DND-41 (cell line): ENCODE measurements around the gene TSPAN8.

Experiments
- CTCF ChIP-seq: IDR thresholded peaks from 2 replicates; pipeline ENCODE4 v1.5.1; 2012; ENCODE audit warnings: borderline replicate concordance, low read length, moderate library complexity, mild to moderate bottlenecking; ENCODE audit not compliant: poor library complexity, severe bottlenecking; ENCODE audit errors: extremely low read depth
- EZH2 ChIP-seq: IDR thresholded peaks from 3 replicates; pipeline ENCODE4 v1.6.1; 2012; ENCODE audit warnings: borderline replicate concordance, low read depth, mild to moderate bottlenecking, moderate library complexity, low read length, inconsistent platforms; ENCODE audit not compliant: severe bottlenecking

- no peak for TF ChIP-seq EZH2
- no peak for TF ChIP-seq CTCF
Observed at GRCh38 chr12:71169286-71169685, 11.5 kb upstream of the TSPAN8 start.
